GM23338 (cell line): ENCODE results near the gene DTNB. TPM values are rescaled to one million over a fixed set of nuclear protein-coding genes. Genes with fewer than 3 reads are reported as not detected.

Experiments
- ATAC-seq: fragments of 200-7000 bp; cut with Tn5 transposase; 3 replicates; pipeline ENCODE4 v1.9.1; 2020
- DNase-seq: peaks from one replicate; pipeline ENCODE4 v3.0.0-alpha.2; 2015; ENCODE audit warnings: low spot score
- H2AFZ ChIP-seq: fragments of 200-600 bp; sonication (generic); 2 replicates; pipeline ENCODE4 v1.8.0; 2016; ENCODE audit warnings: antibody characterized with exemption, mild to moderate bottlenecking, moderate library complexity
- H3F3A ChIP-seq: fragments of 200-600 bp; sonication (generic); replicated peaks from 2 replicates; pipeline ENCODE4 v1.8.0; 2017; ENCODE audit warnings: antibody characterized with exemption, mixed run types, low read depth
- H3K27ac ChIP-seq: fragments of 200-600 bp; sonication (generic); 2 replicates; pipeline ENCODE4 v1.6.1; 2016; ENCODE audit warnings: low read depth
- H3K27me3 ChIP-seq: fragments of 200-600 bp; sonication (generic); 2 replicates; pipeline ENCODE4 v1.8.0; 2016; ENCODE audit warnings: mild to moderate bottlenecking, mixed run types, moderate library complexity; ENCODE audit not compliant: insufficient read depth
- H3K36me3 ChIP-seq: fragments of 200-600 bp; sonication (generic); 2 replicates; pipeline ENCODE4 v1.8.0; 2016; ENCODE audit warnings: mild to moderate bottlenecking; ENCODE audit not compliant: insufficient read depth
- H3K4me1 ChIP-seq: fragments of 200-600 bp; sonication (generic); 2 replicates; pipeline ENCODE4 v1.8.0; 2016; ENCODE audit warnings: mild to moderate bottlenecking, moderate library complexity; ENCODE audit not compliant: insufficient read depth
- H3K4me2 ChIP-seq: fragments of 200-600 bp; sonication (generic); 2 replicates; pipeline ENCODE4 v1.7.1; 2017; ENCODE audit warnings: mixed run types
- H3K4me3 ChIP-seq: fragments of 200-600 bp; sonication (generic); 2 replicates; pipeline ENCODE4 v1.6.1; 2016; ENCODE audit warnings: mixed run types
- H3K79me2 ChIP-seq: fragments of 200-600 bp; sonication (generic); replicated peaks from 2 replicates; pipeline ENCODE4 v1.8.0; 2017; ENCODE audit warnings: mild to moderate bottlenecking; ENCODE audit not compliant: insufficient read depth
- H3K9me2 ChIP-seq: fragments of 200-600 bp; sonication (generic); 2 replicates; pipeline ENCODE4 v1.8.0; 2017; ENCODE audit not compliant: insufficient read depth
- H4K20me1 ChIP-seq: fragments of 200-600 bp; sonication (generic); replicated peaks from 2 replicates; pipeline ENCODE4 v1.8.0; 2017; ENCODE audit warnings: mild to moderate bottlenecking; ENCODE audit not compliant: insufficient read depth
- H3K27ac Mint-ChIP-seq: 2 replicates; pipeline ENCODE4 v1.8.0; 2020; ENCODE audit warnings: inconsistent platforms, mild to moderate bottlenecking, moderate library complexity, mixed read lengths
- H3K27me3 Mint-ChIP-seq: 3 replicates; pipeline ENCODE4 v1.8.0; 2022; ENCODE audit warnings: low read depth, mild to moderate bottlenecking, moderate library complexity, mixed read lengths, inconsistent platforms; ENCODE audit not compliant: insufficient read depth, poor library complexity
- H3K36me3 Mint-ChIP-seq: 3 replicates; pipeline ENCODE4 v1.8.0; 2021; ENCODE audit warnings: low read depth, mild to moderate bottlenecking, inconsistent platforms, moderate library complexity, mixed read lengths
- H3K4me1 Mint-ChIP-seq: 3 replicates; pipeline ENCODE4 v1.8.0; 2020; ENCODE audit warnings: mild to moderate bottlenecking, inconsistent platforms, mixed read lengths
- H3K4me3 Mint-ChIP-seq: 3 replicates; pipeline ENCODE4 v1.8.0; 2021; ENCODE audit warnings: moderate library complexity, mild to moderate bottlenecking, inconsistent platforms, mixed read lengths
- H3K9me3 Mint-ChIP-seq: 3 replicates; pipeline ENCODE4 v1.8.0; 2020; ENCODE audit warnings: moderate library complexity, mild to moderate bottlenecking, inconsistent platforms, mixed read lengths
- EZH2 ChIP-seq: fragments of 200-600 bp; sonication (generic); IDR thresholded peaks from one replicate; pipeline ENCODE4 v1.8.0; 2017; ENCODE audit warnings: antibody characterized with exemption, mild to moderate bottlenecking, low read depth; ENCODE audit not compliant: unreplicated experiment
- NANOG ChIP-seq: IDR thresholded peaks from 2 replicates; pipeline ENCODE4 v1.6.1; 2016; ENCODE audit warnings: antibody characterized with exemption, borderline replicate concordance
- ZNF331 ChIP-seq: fragments of 250-450 bp; sonication (Bioruptor Pico); IDR thresholded peaks from 2 replicates; pipeline ENCODE4 v1.5.0; 2020; ENCODE audit warnings: low read depth, mild to moderate bottlenecking, moderate library complexity
- ZNF462 ChIP-seq: fragments of 250-450 bp; sonication (Bioruptor Pico); IDR thresholded peaks from 2 replicates; pipeline ENCODE4 v1.5.0; 2020; ENCODE audit warnings: mild to moderate bottlenecking, moderate library complexity
- polyA plus RNA-seq: library from polyadenylated mRNA; unstranded; fragments of >200 nt; fragmentation: Nextera tagmentation; extraction: Ambion mirVana; gene quantifications from 2 replicates; pipeline ENCODE4 v1.2.1, GENCODE V29; 2016
- total RNA-seq: library from RNA; depleted of rRNA; stranded (reverse); fragments of >200 nt; shearing (Covaris generic); gene quantifications from 2 replicates; pipeline ENCODE4 v1.2.3, GENCODE V29; 2014
- TF ChIP-seq, protein P1 (sequence below): IDR thresholded peaks from 2 replicates; pipeline ENCODE4 v1.6.1; 2016; ENCODE audit warnings: antibody characterized with exemption

DTNB gene
- total and polyA plus RNA-seq, 2 experiments from 2014 or later: 22.1 to 29.4 TPM

DNA sequence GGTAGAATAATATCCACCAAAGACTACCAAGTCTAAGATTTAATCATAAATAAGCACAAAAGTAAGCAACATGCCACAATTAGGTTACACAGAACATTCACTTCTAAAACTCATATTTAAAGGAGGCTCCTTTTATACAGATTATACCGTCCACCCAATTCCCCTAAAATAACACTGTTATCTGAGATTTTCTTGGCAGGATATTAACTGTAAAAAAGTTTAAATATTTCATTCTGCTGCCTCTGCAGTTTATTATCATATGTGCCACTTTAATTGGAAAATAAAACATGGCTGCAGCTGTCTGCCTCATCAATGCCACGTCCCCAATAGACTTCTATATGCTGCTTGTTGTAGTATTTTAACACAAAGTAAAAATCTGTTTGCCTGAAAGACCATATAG lies 140.9 kb downstream of the DTNB start:
- peaks cover 29% of the 10 kb centered on the region for H3K9me3 Mint-ChIP-seq
- no peaks in the 10 kb centered on the region for H3K79me2 ChIP-seq
- H3K4me1 ChIP-seq: no peaks in the 10 kb centered on the region
- TF ChIP-seq NANOG (no peak), ZNF331 (CRISPR knock-in tag) (no peak), ZNF462 (CRISPR knock-in tag) (no peak)
- H3F3A ChIP-seq: no peaks in the 10 kb centered on the region
- H3K4me2 ChIP-seq: no peak overlapping the region
- ATAC-seq (no peak), DNase-seq (no peak)
- no peaks in the 10 kb centered on the region for H3K9me2 ChIP-seq
- H2AFZ ChIP-seq: no peak overlapping the region
- no peaks in the 10 kb centered on the region for H3K36me3 ChIP-seq
- no peaks in the 10 kb centered on the region for H3K27me3 ChIP-seq
- H3K27ac ChIP-seq: no peak overlapping the region
- H3K4me3 Mint-ChIP-seq: no peak overlapping the region
- 0 out of 2 replicates have a peak, but pooled peaks cover 3% of the 10 kb centered on the region for H4K20me1 ChIP-seq
- peaks cover 2% of the 10 kb centered on the region for H3K27me3 Mint-ChIP-seq
- no peak overlapping the region for H3K4me3 ChIP-seq
- H3K4me1 Mint-ChIP-seq: peaks cover 3% of the 10 kb centered on the region; the same call in 2 of the 3 replicates
- H3K36me3 Mint-ChIP-seq: peaks cover 35% of the 10 kb centered on the region
- H3K27ac Mint-ChIP-seq: no peak overlapping the region

DNA sequence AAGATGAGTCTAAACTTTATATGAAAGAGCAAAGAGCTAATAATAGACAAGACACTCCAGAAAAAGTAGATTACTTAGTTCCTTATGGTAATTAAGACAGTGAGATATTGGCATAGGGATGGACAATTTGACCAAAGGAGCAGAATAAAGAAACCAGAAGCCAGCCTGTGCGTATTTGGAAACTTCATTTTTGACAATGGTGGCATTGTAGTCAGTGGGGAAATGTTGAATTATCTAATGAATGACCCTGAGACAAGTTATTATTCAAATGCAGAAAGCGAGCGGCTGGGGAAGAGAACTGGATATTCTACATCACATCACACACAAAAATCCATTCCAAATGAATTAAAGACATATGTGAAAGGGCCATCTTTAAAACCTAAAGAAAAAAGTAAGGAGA lies 144.3 kb downstream of the DTNB start:
- Histone ChIP-seq H3K4me1 (no peaks in the 10 kb centered on the region), H3K79me2 (no peaks in the 10 kb centered on the region), H3K27ac (no peak overlapping the region), H3K4me3 (no peak overlapping the region), H3K36me3 (no peaks in the 10 kb centered on the region), H4K20me1 (no peaks in the 10 kb centered on the region), H3K27me3 (no peaks in the 10 kb centered on the region), H3K9me2 (no peaks in the 10 kb centered on the region), H3F3A (no peaks in the 10 kb centered on the region), H3K4me2 (no peak overlapping the region), H2AFZ (no peak overlapping the region)
- Mint-ChIP-seq H3K27me3 (peaks cover 6% of the 10 kb centered on the region), H3K4me1 (peaks cover 3% of the 10 kb centered on the region; the same call in 1 of the 3 replicates), H3K9me3 (peaks cover 1% of the 10 kb centered on the region; the same call in 1 of the 3 replicates), H3K27ac (no peak overlapping the region), H3K4me3 (no peak overlapping the region), H3K36me3 (peaks cover 2% of the 10 kb centered on the region; the same call in 2 of the 3 replicates)
- ATAC-seq (no peak), DNase-seq (no peak)
- TF ChIP-seq ZNF462 (CRISPR knock-in tag) (no peak), EZH2 (no peak)
- TF ChIP-seq, protein P1, sequence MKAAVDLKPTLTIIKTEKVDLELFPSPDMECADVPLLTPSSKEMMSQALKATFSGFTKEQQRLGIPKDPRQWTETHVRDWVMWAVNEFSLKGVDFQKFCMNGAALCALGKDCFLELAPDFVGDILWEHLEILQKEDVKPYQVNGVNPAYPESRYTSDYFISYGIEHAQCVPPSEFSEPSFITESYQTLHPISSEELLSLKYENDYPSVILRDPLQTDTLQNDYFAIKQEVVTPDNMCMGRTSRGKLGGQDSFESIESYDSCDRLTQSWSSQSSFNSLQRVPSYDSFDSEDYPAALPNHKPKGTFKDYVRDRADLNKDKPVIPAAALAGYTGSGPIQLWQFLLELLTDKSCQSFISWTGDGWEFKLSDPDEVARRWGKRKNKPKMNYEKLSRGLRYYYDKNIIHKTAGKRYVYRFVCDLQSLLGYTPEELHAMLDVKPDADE: no peak
